Measurements from ENCODE around the gene IL10RA. TPM values are rescaled to one million over a fixed set of nuclear protein-coding genes. Genes with fewer than 3 reads are reported as not detected.
A peak's percentile ranks its signal among the peaks of the same experiment; 100 is the strongest.

The IL10RA gene
- total RNA-seq, 2 donors from 2014 or later = 8.2 to 17.6 TPM

- ATAC-seq (no peak), DNase-seq (no peak)
- intact Hi-C loops (cut with DNase I) = no loop called here
Measured at GRCh38 chr11:118017631-118018315, 31.6 kb downstream of the IL10RA start.

GRCh38 chr11:118018401-118018800, 32.2 kb downstream of the IL10RA start:
- intact Hi-C loops (cut with DNase I) = no loop called here
- ATAC-seq (no peak), DNase-seq (no peak)

- DNase-seq (no peak), ATAC-seq (no peak)
- intact Hi-C loops (cut with DNase I) = no loop called here
Measured at GRCh38 chr11:118021146-118021545, 35.0 kb downstream of the IL10RA start.

DNA sequence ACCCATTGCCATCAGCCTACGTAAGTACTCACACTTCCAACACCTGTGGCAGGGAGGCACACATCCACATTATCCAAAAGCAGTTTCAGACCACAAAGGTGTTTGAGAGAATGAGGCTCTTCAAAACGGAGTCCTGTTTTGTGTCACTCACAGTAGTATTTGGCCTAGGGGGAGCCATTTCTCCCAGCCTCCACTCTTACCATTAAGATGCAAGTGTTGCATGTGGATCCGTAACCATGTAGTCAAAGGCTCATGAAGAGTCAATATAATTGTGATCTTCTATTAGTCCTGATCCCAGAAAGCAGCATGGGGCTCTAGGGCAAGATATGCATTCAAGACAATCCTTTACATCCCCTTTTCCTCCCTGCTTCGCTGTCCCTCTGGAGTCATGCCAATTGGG, 41.5 kb downstream of the IL10RA start:
- no peak for DNase-seq

GRCh38 chr11:118028626-118029025, 42.4 kb downstream of the IL10RA start:
- intact Hi-C loops (cut with DNase I) = no loop called here
- no peak for DNase-seq
- ATAC-seq = no peak

More for the DNA sequence above, 41.5 kb downstream of the IL10RA start:
- no peak for ATAC-seq
- intact Hi-C loops (cut with DNase I) = no loop called here

DNA sequence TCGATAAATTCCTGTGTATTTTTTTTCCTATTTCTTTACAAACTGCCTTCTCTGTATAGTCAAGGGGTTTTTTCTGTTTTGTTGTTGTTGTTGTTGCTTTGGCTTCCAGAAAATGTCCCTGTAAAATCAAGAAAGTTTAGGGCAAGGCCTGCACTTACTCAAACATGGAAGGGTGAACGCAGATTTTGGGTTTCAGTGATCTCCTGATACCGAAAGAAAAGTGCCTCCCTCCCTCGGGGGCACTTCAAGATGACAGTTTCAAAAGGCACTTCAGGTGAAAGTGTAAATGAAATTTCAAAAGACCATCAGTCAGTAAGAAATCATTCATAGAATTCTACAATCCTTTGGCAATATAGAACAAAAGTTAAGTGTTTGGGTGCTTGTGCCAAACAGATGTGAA, 47.2 kb downstream of the IL10RA start:
- DNase-seq = no peak
- intact Hi-C loops (cut with DNase I) = no loop called here
- no peak for ATAC-seq

GRCh38 chr11:118042141-118042540, 55.9 kb downstream of the IL10RA start:
- intact Hi-C loops (cut with DNase I) = no loop called here
- no peak for ATAC-seq

GRCh38 chr11:118042796-118043195, 56.6 kb downstream of the IL10RA start:
- intact Hi-C loops (cut with DNase I) = no loop called here

More at GRCh38 chr11:118042141-118042540, 55.9 kb downstream of the IL10RA start:
- no peak for DNase-seq

GRCh38 chr11:118045191-118045590, 59.0 kb downstream of the IL10RA start:
- intact Hi-C loops (cut with DNase I) = no loop called here
- DNase-seq (no peak), ATAC-seq (no peak)

More at GRCh38 chr11:118042796-118043195, 56.6 kb downstream of the IL10RA start:
- ATAC-seq (no peak), DNase-seq (no peak)

DNA sequence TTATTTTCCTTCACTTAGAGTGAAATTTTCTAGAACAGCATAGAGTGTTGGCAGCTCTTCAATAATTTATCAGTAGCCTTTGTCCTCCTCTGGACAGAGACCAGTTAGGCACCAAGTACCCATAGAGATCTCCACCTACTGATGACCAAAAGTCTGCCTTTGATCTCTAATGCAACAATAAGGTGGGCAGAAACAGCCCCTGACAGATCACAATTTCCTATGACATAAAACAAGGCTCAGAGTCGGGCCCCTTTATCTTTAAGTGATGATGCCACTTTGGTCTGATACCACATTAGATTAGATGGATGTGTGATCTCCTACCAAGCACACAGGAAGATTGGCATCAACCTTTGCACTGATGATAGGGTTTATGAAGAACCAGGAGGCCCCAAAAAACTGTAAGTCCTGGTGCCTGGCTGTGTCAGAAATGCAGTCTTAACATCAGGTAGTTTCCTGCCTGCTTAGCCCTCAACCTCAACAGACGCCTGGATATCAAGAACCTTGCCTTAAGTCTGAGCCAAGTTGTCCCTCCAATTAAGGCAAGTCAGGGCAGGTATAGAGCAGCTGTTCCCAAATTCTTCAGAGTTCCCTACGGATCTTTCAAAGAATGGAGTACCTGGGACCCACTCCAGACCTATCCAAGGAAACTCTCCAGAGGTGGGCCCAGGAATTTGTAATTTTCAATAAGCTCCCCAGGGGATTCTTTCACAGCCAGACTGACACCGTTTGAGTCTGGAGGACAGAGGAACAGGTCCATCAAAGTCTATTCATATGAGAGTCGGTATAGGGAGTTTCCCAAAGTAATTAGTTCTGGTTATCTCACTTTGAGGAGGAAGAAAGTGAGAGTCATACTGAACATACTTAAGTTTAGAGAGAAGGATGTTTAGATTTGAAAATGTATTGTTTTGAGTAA, 60.1 kb downstream of the IL10RA start:
- ATAC-seq = peak in 1 of 2 donors; percentile 41
- intact Hi-C loops (cut with DNase I) = no loop called here
- no peak for DNase-seq

DNA sequence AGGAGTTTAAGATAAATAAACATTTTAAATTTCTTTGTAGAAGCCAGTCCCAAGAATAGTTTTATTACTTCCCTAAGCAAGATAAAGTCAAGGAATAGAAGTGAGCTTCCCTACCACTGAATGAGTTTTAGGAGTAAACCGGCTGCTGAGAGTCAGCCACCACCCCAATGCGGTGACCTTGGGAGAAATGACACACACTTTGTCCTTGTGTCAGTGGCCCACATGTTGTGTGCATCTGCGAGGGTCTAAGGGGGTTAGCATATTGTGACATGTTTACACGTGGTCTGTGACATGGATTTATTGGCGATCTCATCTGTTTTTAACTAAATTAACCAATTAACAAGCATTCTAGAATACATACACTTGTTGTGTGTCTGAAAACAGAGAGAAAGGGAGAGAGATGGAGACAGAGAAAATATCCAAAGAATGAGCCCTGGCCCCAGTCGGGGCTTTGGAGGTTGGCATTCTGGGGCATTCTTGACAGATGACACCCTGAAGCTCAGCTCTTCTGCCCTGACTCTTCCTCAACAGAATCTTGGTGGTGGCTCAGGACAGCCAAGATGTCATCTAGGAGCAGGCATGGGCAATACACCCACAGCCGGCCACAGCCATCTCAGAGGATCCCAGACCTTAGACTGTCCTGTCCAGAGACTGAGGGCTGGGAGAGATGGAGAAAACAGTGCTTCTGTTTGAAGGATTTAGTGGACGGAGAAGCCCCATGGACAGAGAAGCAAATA, 60.9 kb downstream of the IL10RA start:
- DNase-seq = no peak

GRCh38 chr11:118047749-118048148, 61.6 kb downstream of the IL10RA start:
- no peak for ATAC-seq
- DNase-seq = no peak
- intact Hi-C loops (cut with DNase I) = no loop called here

More for the DNA sequence above, 60.9 kb downstream of the IL10RA start:
- intact Hi-C loops (cut with DNase I) = no loop called here
- no peak for ATAC-seq

- intact Hi-C loops (cut with DNase I) = no loop called here
- ATAC-seq (no peak), DNase-seq (no peak)
Measured at GRCh38 chr11:118048472-118049370, 62.5 kb downstream of the IL10RA start.

- no peak for ATAC-seq
- no peak for DNase-seq
- intact Hi-C loops (cut with DNase I) = loop anchor here (5.0 to 10.0 kb wide), 4 partner anchors 105 to 227 kb away; partner anchors contain the start of gene FXYD2 (in 1 of the 2)
Measured at GRCh38 chr11:118049771-118050170, 63.6 kb downstream of the IL10RA start.

DNA sequence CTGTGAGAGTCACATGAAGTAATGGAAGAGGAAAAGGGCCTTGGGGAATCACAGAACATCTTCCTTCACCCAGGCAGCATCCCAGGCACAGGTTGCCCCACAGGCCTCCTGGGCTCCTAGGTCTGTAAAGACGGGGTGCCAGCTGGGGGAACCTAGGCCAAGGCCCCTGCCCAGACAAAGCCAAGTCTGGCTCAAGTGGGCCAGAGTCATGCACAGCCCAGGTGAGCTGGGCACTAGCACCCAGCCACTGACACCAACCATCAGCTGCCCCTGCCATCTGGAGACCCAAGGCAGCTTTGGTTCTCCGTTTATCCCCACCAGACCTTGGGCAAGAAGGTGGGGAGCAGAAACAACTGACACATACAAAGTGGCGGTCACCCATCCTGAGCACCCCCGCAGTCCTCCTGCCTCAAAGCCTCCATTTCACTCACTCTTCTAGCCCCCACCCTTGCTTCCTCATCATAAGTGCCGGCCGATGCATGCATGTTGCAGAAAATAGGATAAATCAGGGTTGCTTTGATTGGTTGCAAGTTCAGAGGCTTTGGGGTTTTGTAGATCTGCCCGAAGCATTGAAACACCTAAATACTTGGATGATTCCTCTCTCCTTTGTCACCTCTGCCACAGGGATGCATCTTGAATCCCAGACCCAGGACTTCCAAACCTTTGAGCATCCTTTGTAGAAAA, 64.2 kb downstream of the IL10RA start:
- ATAC-seq (no peak), DNase-seq (no peak)
- intact Hi-C loops (cut with DNase I) = loop anchor here (5.0 to 10.0 kb wide), 4 partner anchors 106 to 228 kb away; partner anchors contain the start of gene FXYD2 (in 1 of the 2)

Measured in left cardiac atrium (tissue), 4 donors.